Epithelial cell of prostate (primary cell): ENCODE measurements around the gene ZNF500.

Source experiments
- DNase-seq: peaks from one replicate; pipeline ENCODE4 v3.0.0-alpha.2; 2011; ENCODE audit warnings: low read depth, low spot score
- H3K27ac ChIP-seq: fragments of 450-650 bp; 2 replicates; pipeline ENCODE4 v1.5.1; 2017; ENCODE audit warnings: mild to moderate bottlenecking

ZNF500 gene

DNA sequence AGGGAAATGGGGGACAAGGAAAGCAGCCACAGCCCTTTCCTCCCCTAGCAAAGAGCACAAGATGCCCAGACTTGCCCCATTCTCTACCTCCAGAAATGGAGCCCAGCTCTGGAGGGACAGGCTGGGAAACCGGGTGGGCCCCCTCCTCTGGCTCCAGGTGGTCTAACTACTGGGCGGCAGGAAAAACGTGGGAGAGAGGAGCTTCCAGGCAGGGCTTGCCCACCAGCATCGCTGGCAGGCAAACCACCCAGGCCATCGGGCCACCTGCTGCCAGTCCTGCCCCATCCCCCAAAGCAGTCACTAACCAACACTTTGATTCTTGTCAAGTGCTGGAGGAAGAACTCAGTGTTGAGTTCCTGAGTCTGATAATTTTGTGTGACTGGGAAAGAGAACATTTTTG lies 48.5 kb downstream of the ZNF500 start:
- no peak overlapping the region for H3K27ac ChIP-seq
- no peak for DNase-seq

DNA sequence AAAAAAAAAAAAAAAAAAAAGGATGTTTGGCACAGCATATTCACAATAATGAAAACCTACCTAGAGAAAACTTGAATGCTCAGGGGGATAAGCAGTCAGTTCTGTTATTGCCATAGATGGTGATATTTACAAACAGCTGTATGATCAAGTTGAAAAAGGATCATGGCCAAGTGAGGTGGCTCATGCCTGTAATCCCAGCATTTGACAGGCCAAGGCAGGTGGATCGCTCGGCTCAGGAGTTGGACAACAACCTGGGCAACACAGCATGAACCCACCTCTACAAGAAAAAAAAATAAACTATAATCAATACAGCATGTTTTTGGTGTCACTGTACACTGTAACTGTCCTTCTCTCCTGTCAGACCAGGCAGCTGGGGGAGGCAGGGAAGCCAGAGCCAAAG lies 52.0 kb downstream of the ZNF500 start:
- H3K27ac ChIP-seq, result no peak overlapping the region
- DNase-seq, result no peak

GRCh38 chr16:4713663-4714501 lies 53.1 kb downstream of the ZNF500 start:
- DNase-seq, result no peak
- no peak overlapping the region for H3K27ac ChIP-seq

DNA sequence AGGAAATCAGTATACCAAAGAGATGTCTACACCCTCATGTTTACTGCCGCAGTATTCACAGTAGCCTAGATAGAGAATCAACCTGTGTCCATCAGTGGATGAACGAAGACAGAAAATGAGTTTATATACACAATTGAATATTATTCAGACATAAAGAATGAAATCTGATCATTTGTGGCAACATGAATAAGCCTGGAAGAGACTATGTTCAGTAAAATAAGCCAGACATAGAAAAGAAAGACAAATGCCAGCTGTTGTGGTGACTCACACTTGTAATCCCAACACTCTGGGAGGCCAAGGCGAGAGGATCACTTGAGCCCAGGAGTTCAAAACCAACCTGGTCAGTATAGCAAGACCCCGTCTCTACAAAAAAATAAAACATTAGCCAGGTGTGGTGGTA lies 57.5 kb downstream of the ZNF500 start:
- H3K27ac ChIP-seq, result no peak overlapping the region
- DNase-seq, result no peak

DNA sequence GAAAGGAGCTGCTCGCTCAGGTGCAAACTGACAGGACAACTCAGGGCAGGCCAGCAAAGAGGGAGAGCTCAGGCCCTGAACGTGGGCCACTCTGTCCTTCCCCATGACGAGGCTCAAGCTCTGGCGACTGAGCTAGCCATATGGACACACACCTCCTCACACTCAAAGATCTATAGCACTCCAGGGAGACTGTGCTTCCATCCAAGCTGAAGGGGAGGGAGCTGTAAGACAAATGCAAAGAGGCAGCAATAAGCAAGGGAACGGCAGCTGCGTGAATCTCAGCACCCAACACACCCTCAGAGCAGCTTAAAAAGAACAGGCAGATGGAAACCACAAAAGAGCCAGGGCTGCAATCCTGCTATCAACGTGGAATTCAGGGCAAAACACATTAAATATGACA lies 60.1 kb downstream of the ZNF500 start:
- no peak overlapping the region for H3K27ac ChIP-seq
- DNase-seq, result no peak

DNA sequence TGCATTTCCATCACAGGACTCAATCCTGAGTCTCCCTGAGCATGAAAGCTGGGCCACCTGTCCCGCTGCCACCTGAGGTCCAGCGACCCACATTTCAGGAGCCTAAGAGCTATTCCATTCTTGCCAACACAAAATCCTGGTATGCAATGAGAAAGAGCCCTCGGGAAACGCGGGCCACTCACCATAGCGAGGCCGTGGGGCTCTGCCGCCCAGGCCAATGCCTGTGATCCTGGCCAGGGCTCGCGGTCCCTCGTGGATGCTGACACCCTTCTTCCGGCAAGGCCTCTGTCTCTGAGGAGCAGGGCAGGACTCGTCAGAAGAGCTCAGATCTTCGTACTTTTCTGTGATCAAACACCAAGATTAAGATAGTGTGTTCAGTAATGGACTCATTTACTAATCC lies 62.0 kb downstream of the ZNF500 start:
- DNase-seq, result no peak

DNA sequence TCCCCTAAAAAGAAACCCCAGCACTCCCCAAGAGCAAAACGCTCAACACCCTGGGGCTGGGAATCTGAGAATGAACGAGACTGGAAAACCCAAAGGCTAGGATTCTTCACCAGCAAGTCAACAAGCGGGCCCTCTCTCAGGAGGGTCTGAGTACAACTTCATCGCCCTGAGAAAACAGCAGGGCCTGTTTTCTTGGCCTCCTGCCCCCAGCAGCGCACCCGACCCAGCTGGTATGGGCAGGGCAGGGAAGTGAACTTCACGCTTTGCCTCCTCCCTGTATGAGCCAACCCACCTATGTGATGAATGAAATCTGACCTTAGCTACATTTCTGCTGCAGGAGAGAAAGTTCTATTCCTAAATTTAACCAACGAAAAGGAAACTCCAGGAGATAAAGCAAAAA lies 62.5 kb downstream of the ZNF500 start:
- H3K27ac ChIP-seq, result no peak overlapping the region
- no peak for DNase-seq

More for the DNA sequence above, 62.0 kb downstream of the ZNF500 start:
- no peak overlapping the region for H3K27ac ChIP-seq

- DNase-seq, result no peak
- no peak overlapping the region for H3K27ac ChIP-seq
Measured at GRCh38 chr16:4703906-4704305, 63.1 kb downstream of the ZNF500 start.

GRCh38 chr16:4702466-4702808 lies 64.5 kb downstream of the ZNF500 start:
- DNase-seq, result no peak
- no peak overlapping the region for H3K27ac ChIP-seq

GRCh38 chr16:4701791-4702465 lies 65.0 kb downstream of the ZNF500 start:
- no peak for DNase-seq
- H3K27ac ChIP-seq, result no peak overlapping the region

- H3K27ac ChIP-seq, result no peak overlapping the region
- no peak for DNase-seq
Measured at GRCh38 chr16:4700997-4701743, 65.8 kb downstream of the ZNF500 start.

DNA sequence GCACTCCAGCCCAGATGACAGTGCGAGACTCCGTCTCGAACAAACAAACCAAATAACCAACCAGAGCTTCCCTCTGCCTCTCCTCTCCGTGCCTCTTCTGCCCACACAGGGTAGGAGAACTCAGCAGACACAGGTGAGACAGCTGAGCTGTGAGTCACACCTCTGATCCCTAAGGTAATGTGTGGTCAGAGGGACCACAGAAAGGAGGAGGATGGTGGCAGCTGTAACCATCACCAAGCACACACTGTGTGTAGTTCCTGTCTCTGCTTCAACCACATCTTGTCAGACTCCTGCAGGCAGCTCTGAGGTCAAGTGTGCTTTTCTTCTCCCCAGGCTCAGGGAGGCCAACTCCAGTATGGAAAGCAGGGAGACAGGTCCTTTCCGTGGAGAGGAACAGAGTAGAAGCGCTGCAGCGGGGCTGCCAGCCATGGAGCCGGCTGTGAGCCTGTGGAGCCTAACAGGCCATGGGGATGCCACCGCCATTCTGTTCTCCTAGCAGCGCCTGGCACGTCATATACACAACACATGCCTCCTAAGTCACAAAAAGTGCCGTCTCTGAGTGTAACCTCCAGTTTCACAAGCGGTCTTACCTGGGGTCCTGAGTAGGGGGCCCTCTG lies 66.5 kb downstream of the ZNF500 start:
- H3K27ac ChIP-seq, result no peak overlapping the region
- peak; percentile 31 for DNase-seq

- H3K27ac ChIP-seq, result no peak overlapping the region
- DNase-seq, result no peak
Measured at GRCh38 chr16:4699046-4699556, 67.9 kb downstream of the ZNF500 start.

DNA sequence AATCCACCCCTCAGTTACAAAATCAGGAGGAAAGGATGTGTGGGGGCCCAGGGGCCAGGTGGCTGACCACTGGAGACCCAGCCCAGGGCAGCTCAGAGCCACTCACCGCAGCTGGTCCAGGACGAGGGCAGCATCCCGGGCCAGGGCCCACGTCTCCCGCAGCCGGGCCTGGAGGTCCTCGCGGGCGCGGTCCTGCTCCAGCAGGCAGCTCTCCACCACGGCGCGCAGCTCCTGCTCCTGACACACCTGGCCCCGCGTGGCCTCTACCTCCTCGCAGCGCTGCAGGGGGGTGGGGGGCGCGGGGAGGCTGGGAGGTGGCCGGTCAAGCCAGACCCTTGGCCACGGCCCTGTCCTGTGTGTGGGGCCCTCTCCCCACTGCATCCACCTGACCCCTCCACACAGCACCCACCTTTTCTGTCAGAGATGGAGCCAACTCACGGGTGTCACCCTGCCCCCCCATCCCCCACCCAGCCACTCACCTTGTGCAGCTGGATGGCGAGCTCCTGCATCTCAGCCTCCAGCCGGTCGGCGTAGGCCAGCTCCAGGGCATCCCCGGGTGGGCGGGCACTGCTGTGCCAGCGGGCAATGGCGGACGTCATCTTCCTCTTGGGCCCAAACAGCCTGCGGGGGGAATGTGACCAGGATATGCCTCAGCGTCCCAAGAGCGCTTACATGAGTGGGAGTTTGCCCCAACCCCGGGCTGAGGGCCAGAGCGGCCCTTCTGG lies 68.5 kb downstream of the ZNF500 start:
- DNase-seq, result no peak
- no peak overlapping the region for H3K27ac ChIP-seq
